ES-I3 (cell line): ENCODE measurements around the gene BMPR2.

Source experiments
- H3K36me3 ChIP-seq: 2 replicates; pipeline ENCODE4 v1.6.1; 2013; ENCODE audit warnings: mild to moderate bottlenecking, low read length, control low read depth, moderate library complexity; ENCODE audit not compliant: insufficient read depth
- H3K4me1 ChIP-seq: 2 replicates; pipeline ENCODE4 v1.6.1; 2013; ENCODE audit warnings: mild to moderate bottlenecking, control low read depth, low read length; ENCODE audit not compliant: insufficient read depth
- H3K9ac ChIP-seq: 2 replicates; pipeline ENCODE4 v1.6.1; 2013; ENCODE audit warnings: low read depth, mild to moderate bottlenecking, low read length, moderate library complexity
- H3K9me3 ChIP-seq: 2 replicates; pipeline ENCODE4 v1.6.1; 2013; ENCODE audit warnings: mild to moderate bottlenecking, low read length, moderate library complexity; ENCODE audit not compliant: control insufficient read depth, insufficient read depth

Gene BMPR2

DNA sequence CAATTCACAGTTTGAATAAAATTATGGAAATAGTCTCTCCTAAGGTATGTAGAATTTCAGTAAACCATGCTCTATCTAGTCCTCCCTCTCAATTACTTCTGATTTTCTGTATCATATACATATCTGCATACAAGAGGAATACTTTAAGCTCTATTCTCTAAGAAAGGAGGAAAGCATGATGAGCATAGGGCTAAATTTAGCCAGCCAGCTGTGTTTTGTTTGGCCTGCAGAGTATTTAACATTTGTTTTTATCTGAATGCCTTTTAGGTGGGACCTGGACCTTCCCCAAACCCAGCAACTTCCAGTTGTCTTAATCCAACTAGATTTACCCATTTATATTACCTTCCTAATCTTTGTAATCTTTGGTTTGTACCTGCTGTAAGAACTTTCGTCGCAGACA is 216.4 kb downstream of the BMPR2 start:
- Histone ChIP-seq H3K9me3 (no peaks in the 10 kb centered on the region), H3K36me3 (no peaks in the 10 kb centered on the region), H3K4me1 (no peaks in the 10 kb centered on the region; the same call in 1 of the 2 replicates), H3K9ac (no peak overlapping the region)

DNA sequence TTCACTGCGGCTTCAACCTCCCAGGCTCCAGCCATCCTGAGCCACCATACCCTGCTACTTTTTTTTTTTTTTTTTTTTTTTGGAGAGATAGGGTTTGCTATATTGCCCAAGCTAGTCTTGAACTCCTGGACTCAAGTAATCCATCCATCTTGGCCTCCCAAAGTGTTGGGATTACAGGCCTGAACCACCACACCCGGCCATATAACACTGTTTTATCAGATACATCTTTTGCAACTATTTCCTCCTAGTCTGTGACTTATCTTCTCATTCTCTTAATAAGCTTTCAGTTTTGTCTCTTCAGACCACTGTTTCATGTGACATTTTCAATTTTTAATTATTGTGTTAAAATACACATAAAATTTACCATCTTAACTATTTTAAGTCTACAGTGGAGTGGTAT is 223.0 kb downstream of the BMPR2 start:
- H3K9me3 ChIP-seq = no peaks in the 10 kb centered on the region
- no peaks in the 10 kb centered on the region for H3K36me3 ChIP-seq
- no peak overlapping the region for H3K9ac ChIP-seq
- no peaks in the 10 kb centered on the region for H3K4me1 ChIP-seq

DNA sequence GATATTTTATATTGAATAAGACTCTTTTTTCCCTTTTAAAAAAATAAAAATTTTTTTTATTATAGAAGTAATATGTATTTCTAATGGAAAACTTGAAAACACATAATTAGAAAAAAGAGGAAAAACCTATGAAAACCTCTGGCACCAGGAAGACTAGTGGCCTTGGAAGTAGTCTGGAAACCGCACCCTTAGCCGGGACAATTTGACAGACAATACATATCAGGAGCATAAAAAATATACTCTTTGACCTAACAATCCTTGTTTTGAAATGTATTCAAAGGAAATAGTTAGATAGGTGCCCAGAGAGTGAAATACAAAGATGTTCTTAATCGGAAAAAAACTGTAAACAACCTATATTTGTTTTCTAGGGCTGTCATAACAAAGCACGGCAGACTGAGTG is 223.8 kb downstream of the BMPR2 start:
- no peaks in the 10 kb centered on the region for H3K4me1 ChIP-seq
- H3K9ac ChIP-seq = no peak overlapping the region
- no peaks in the 10 kb centered on the region for H3K9me3 ChIP-seq
- no peaks in the 10 kb centered on the region for H3K36me3 ChIP-seq

DNA sequence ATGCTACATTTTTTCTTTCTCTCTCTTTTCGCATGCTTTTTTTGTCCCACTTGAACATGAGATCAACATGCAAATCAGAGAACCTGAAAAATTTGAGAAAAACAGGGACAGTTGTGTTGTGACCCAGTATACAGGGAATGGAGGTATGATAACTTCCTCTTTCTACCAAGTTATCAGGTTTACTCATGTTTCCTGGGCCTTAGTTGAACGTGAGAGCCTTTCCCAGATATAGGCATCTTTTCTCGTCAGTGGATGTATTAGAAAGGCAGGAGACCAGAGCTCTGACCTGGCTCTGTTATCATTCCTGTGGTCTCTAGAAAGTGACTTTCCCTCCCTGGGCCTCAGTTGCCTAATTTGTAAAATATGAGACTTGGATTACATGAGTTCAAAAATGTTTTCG is 228.6 kb downstream of the BMPR2 start:
- Histone ChIP-seq H3K4me1 (no peaks in the 10 kb centered on the region), H3K9me3 (no peaks in the 10 kb centered on the region), H3K36me3 (no peaks in the 10 kb centered on the region), H3K9ac (no peak overlapping the region)

DNA sequence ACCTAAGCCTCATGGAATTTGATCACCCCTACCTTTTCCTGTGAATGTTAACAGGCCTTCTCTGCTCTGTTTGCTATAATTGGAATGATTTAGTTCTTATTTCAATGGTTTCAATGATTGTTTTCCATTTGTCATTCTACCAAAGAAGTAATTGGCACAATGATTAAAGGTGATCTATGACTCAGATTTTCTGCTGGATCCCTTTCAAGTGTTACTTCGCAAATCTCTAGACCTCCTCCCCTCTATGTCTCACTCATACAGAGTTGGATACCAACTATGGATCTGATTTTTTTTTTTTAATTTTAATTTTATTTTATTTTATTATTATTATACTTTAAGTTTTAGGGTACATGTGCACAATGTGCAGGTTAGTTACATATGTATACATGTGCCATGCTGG is 229.0 kb downstream of the BMPR2 start:
- H3K9ac ChIP-seq = no peak overlapping the region
- H3K36me3 ChIP-seq = no peaks in the 10 kb centered on the region
- H3K9me3 ChIP-seq = no peaks in the 10 kb centered on the region
- H3K4me1 ChIP-seq = no peaks in the 10 kb centered on the region

DNA sequence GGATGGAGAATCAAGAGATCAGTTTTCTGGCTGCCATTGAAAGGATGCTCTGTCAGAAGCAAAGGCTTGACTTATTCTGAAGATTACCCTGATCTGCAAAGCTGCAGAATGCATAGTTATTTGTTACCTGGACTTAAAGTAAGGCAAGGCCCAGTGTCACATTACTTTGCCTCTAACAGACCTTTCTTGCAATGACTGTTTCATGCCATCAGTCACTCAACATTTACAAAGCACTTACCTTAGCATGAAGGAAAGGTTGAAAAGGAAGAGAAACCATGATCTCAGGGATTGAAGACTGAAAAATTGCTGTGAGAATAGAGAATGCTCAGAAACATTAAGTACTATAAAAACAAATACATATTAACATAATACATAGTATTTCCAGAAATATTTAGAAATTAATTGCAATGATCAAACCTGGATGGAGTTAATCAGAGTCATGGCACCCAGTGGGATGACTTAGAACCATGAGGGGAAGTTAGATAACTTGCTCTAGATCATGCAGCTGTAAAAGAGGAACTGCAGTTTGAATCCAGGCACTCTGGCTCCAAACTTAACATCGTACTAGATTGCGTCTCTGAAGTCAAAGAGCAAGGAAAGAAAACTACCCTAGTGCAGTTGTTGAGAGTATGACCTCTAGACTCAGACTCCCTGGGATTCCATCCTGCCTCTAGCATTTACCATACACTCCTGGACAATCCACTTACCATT is 232.2 kb downstream of the BMPR2 start:
- Histone ChIP-seq H3K9ac (no peak overlapping the region), H3K4me1 (no peaks in the 10 kb centered on the region), H3K9me3 (no peaks in the 10 kb centered on the region), H3K36me3 (no peaks in the 10 kb centered on the region)

DNA sequence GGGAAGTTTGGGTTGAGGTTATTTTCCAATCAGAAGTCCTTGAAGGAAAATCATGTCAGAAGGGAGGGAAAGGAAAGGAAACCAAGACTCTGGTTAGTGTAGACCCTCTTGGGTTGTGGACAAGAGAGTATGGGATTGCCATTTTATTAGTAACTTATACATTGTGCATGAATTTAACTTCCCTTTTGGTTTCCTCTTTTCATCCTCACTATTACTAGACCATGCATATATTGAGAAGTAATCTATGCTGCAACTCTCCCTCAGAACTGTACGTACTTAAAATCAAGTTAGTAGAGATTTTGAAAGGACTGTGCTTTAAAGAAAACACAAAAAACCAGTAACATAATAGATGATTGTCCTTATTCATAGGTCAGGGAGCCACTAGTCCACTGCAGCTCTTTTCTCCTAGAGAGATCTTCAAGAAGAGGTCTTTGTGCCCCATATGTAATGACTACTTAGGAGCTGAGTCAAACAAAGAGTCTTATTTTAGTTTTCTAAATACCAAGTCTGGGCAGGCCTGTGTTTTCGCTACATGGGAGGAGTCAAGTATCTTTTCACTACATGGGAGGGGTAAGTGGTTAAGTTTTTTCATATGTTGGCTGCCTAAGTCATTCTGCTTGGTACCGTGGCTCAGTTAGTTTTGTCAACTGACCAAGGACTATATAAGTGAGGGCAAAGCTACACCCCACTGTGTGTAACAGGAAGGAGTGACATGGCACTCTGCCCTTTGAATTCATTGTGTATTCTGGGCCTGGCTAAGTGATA is 233.4 kb downstream of the BMPR2 start:
- H3K9me3 ChIP-seq = no peaks in the 10 kb centered on the region
- no peak overlapping the region for H3K9ac ChIP-seq
- no peaks in the 10 kb centered on the region for H3K36me3 ChIP-seq
- no peaks in the 10 kb centered on the region for H3K4me1 ChIP-seq

DNA sequence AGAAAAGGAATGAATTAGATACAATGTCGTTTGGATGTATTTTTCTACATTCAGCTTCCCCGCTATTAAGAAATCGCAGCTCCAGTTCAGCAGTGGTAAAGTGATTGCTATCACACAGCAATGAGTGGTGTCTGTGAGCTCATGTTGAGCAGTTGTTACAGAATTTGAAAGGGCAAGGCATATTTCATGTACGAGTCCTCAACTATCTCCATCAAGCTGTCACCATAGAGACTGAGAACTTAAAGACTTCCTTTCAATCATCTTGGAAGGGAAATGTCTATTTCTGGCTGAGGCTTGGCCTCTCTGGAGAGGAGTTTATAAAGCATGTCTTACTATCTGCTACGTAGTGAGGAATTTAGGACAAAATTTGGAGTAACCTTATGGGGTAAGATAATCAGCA is 234.3 kb downstream of the BMPR2 start:
- Histone ChIP-seq H3K4me1 (no peaks in the 10 kb centered on the region), H3K9me3 (no peaks in the 10 kb centered on the region), H3K36me3 (no peaks in the 10 kb centered on the region), H3K9ac (no peak overlapping the region)

DNA sequence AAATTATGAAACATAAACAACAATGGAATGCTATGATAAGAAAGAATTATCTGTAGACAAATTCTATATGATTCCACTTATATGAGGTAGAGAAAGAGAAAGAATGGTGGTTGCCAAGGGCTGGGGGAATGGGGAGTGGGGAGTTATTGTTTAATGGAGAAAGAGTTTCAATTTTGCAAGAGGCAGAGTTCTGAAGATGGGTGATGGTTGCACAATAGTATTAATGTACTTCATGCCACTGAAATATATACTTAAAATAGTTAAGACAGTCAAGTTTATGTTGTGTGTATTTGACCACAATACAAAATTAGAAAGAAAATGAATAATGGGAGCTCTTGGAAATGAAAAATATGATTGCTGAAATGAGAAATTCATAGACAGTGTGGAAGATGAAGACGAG is 236.0 kb downstream of the BMPR2 start:
- Histone ChIP-seq H3K9me3 (no peaks in the 10 kb centered on the region), H3K36me3 (no peaks in the 10 kb centered on the region), H3K4me1 (no peaks in the 10 kb centered on the region), H3K9ac (no peak overlapping the region)

DNA sequence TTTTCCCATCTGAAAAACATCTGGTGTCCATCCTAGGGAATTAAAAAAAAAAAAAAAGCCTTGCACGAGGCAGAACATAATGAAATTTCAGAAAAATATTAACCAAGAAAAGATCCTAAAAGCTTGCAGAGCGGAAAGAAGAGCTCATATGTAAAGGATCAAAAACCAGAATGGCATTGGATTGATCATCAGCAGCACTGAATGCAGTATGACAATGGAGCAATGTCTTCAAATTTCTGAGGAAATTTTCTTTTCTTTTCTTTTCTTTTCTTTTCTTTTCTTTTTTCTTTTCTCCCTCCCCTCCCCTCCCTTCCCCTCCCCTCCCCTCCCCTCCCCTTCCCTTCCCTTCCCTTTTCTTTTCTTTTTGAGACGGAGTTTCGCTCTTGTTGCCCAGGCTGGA is 237.4 kb downstream of the BMPR2 start:
- H3K36me3 ChIP-seq = no peaks in the 10 kb centered on the region
- H3K4me1 ChIP-seq = no peaks in the 10 kb centered on the region
- no peaks in the 10 kb centered on the region for H3K9me3 ChIP-seq
- no peak overlapping the region for H3K9ac ChIP-seq
